OCI-LY7 (cell line): ENCODE results near the gene MET. TPM values are rescaled to one million over a fixed set of nuclear protein-coding genes. Genes with fewer than 3 reads are reported as not detected.
"Not testable (repeated sequence)": the region's sequence is repeated elsewhere in the genome, so short reads cannot be mapped to it uniquely, and the experiment has no call there.

Experiments
- BruUV-seq: library from RNA; stranded (reverse); fragments of 400-500 nt; replicated peaks from 2 replicates; lab custom pipeline; 2021; lab: Mats Ljungman, UMichigan
- CTCF ChIA-PET: fragments of 300-600 bp; sonication (Branson Sonifier 250); formaldehyde crosslinking; loops from one replicate; lab custom pipeline; 2022; ENCODE audit warnings: antibody characterized with exemption; ENCODE audit not compliant: unreplicated experiment; lab: Charles Lee
- POLR2A ChIA-PET: fragments of 300-600 bp; sonication (Branson Sonifier 250); formaldehyde crosslinking; loops from one replicate; lab custom pipeline; 2022; ENCODE audit warnings: antibody characterized with exemption; lab: Charles Lee
- DNase-seq: peaks from one replicate; pipeline ENCODE4 v3.0.0-alpha.2; 2015; ENCODE audit warnings: low spot score
- H2AFZ ChIP-seq: fragments of 200-600 bp; sonication (generic), shearing (Covaris generic); 2 replicates; pipeline ENCODE4 v1.6.1; 2014; ENCODE audit warnings: mild to moderate bottlenecking, antibody characterized with exemption, low read length, moderate library complexity
- H3K27ac ChIP-seq: fragments of 200-600 bp; sonication (generic); 2 replicates; pipeline ENCODE4 v1.5.1; 2014; ENCODE audit warnings: mixed run types, low read depth, mild to moderate bottlenecking, moderate library complexity, low read length, inconsistent platforms; ENCODE audit not compliant: poor library complexity, severe bottlenecking
- H3K36me3 ChIP-seq: fragments of 200-600 bp; sonication (generic); 2 replicates; pipeline ENCODE4 v1.6.1; 2014; ENCODE audit warnings: mild to moderate bottlenecking, antibody characterized with exemption, low read length, moderate library complexity, mixed read lengths; ENCODE audit not compliant: insufficient read depth
- H3K4me1 ChIP-seq: fragments of 200-600 bp; sonication (generic); 2 replicates; pipeline ENCODE4 v1.5.1; 2014; ENCODE audit warnings: mild to moderate bottlenecking, low read length; ENCODE audit not compliant: insufficient read depth, poor library complexity, severe bottlenecking
- H3K4me2 ChIP-seq: fragments of 200-600 bp; sonication (generic); 2 replicates; pipeline ENCODE4 v1.6.1; 2014; ENCODE audit warnings: mild to moderate bottlenecking, low read length
- H3K4me3 ChIP-seq: fragments of 200-600 bp; sonication (generic); 2 replicates; pipeline ENCODE4 v1.5.1; 2014; ENCODE audit warnings: mild to moderate bottlenecking, low read depth, low read length; ENCODE audit not compliant: poor library complexity, severe bottlenecking
- H3K79me2 ChIP-seq: fragments of 200-600 bp; sonication (generic); 2 replicates; pipeline ENCODE4 v1.6.1; 2016; ENCODE audit warnings: low read depth, mild to moderate bottlenecking, low read length, moderate library complexity, mixed read lengths; ENCODE audit not compliant: insufficient read depth
- H3K9me2 ChIP-seq: fragments of 200-600 bp; sonication (generic); 2 replicates; pipeline ENCODE4 v1.6.1; 2016; ENCODE audit warnings: mild to moderate bottlenecking, low read length, mixed read lengths; ENCODE audit not compliant: insufficient read depth
- H3K9me3 ChIP-seq: fragments of 200-600 bp; sonication (generic); 2 replicates; pipeline ENCODE4 v1.6.1; 2014; ENCODE audit warnings: mild to moderate bottlenecking, mixed run types, low read length, mixed read lengths
- H4K20me1 ChIP-seq: fragments of 200-600 bp; sonication (generic); 2 replicates; pipeline ENCODE4 v1.6.1; 2014; ENCODE audit warnings: mild to moderate bottlenecking, antibody characterized with exemption, low read length, moderate library complexity, mixed read lengths; ENCODE audit not compliant: insufficient read depth
- EZH2phosphoT487 ChIP-seq: fragments of 200-600 bp; sonication (generic); IDR thresholded peaks from 2 replicates; pipeline ENCODE4 v1.6.1; 2018; ENCODE audit warnings: low read depth, borderline replicate concordance, mild to moderate bottlenecking, mixed run types, antibody characterized with exemption, low read length, moderate library complexity, mixed read lengths
- intact Hi-C: fragments of 100-400 bp; cut with micrococcal nuclease; formaldehyde crosslinking; loops from one replicate; pipeline ENCODE4 v1.10.0; 2022; ENCODE audit not compliant: unreplicated experiment
- total RNA-seq, 2 experiments: library from RNA; depleted of rRNA in 1 of 2; stranded (reverse); fragments of >200 nt in 1 of 2; shearing (Covaris generic) in 1 of 2; gene quantifications; 2 replicates each; pipeline ENCODE4 v1.2.3, GENCODE V29; 2014 to 2022
- TF ChIP-seq, protein P1 (sequence below): fragments of 200-600 bp; sonication (generic); conservative IDR thresholded peaks from 2 replicates; pipeline ENCODE4 v1.5.1; 2014; ENCODE audit warnings: mild to moderate bottlenecking, antibody characterized with exemption, low read length, moderate library complexity, mixed read lengths

The MET gene
- total RNA-seq, 2 experiments from 2014 or later: not detected

DNA sequence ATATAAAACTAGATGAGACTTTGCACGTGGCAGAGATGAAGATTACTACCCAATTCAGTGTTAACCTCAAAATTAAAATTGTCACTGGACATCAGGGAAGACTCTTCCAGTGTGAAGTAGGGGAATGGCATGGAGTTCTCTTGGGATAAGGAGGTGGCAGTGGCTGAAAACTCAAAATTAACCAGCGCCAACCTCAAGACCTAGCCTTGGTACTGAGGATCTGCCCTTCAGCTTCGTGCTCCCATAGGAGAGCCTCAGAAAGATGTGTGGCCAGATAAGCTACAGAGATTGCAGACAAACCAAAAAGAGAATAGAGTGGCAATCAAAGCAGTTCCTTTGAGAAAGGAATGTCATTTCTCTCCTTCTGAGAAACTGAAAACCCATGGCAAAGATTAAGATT, 143.0 kb downstream of the MET start:
- H3K27ac ChIP-seq: no peak overlapping the region
- no peak for TF ChIP-seq EZH2phosphoT487
- TF ChIP-seq, protein P1, sequence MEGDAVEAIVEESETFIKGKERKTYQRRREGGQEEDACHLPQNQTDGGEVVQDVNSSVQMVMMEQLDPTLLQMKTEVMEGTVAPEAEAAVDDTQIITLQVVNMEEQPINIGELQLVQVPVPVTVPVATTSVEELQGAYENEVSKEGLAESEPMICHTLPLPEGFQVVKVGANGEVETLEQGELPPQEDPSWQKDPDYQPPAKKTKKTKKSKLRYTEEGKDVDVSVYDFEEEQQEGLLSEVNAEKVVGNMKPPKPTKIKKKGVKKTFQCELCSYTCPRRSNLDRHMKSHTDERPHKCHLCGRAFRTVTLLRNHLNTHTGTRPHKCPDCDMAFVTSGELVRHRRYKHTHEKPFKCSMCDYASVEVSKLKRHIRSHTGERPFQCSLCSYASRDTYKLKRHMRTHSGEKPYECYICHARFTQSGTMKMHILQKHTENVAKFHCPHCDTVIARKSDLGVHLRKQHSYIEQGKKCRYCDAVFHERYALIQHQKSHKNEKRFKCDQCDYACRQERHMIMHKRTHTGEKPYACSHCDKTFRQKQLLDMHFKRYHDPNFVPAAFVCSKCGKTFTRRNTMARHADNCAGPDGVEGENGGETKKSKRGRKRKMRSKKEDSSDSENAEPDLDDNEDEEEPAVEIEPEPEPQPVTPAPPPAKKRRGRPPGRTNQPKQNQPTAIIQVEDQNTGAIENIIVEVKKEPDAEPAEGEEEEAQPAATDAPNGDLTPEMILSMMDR: no peak
- no peaks in the 10 kb centered on the region for H3K36me3 ChIP-seq
- intact Hi-C loops: no loop called here
- BruUV-seq: no TSS peak
- no peak overlapping the region for H3K4me2 ChIP-seq
- H3K79me2 ChIP-seq: no peaks in the 10 kb centered on the region
- DNase-seq: no peak
- no peaks in the 10 kb centered on the region for H3K4me1 ChIP-seq
- no peaks in the 10 kb centered on the region for H3K9me2 ChIP-seq
- ChIA-PET CTCF (no interaction called here), POLR2A (interaction anchor here (1.2 kb wide), 1 partner anchor 83 kb away, joined by 3 read pairs; no protein-coding TSS in a partner anchor)
- no peak overlapping the region for H3K4me3 ChIP-seq
- no peak overlapping the region for H2AFZ ChIP-seq
- no peaks in the 10 kb centered on the region for H4K20me1 ChIP-seq
- no peaks in the 10 kb centered on the region for H3K9me3 ChIP-seq

DNA sequence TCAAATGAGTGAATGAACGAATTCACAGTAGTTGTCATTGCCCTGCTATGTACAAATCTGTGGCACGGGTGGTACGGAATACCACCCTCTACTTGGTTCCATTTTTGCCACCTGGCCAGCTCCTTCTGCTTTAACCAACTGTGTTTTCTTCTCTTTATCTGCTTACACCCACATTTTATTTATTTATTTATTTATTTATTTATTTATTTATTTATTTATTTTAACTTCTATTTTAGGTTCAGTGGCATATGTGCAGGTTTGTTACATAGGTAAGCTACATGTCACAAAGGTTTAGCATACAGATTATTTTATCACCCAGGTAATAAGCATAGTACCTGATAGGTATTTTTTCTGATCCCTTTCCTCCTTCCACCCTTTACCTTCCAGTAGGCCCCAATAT, 148.2 kb downstream of the MET start:
- CTCF ChIA-PET: no interaction called here

DNA sequence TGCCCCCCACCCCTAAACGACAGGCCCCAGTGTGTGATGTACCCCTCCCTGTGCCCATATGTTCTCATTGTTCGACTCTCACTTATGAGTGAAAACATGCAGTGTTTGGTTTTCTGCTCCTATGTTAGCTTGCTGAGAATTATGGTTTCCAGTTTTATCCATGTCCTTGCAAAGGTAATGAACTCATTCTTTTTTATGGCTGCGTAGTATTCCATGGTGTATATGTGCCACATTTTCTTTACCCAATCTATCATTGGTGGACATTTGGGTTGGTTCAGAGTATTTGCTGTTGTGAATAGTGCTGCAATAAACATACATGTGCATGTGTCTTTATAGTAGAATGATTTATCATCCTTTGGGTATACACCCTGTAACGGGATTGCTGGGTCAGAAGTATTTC, 149.7 kb downstream of the MET start:
- H2AFZ ChIP-seq, CTCF ChIA-PET, H3K9me2 ChIP-seq, POLR2A ChIA-PET, BruUV-seq, intact Hi-C loops, H3K9me3 ChIP-seq, H3K4me2 ChIP-seq, H3K4me3 ChIP-seq, H4K20me1 ChIP-seq, H3K27ac ChIP-seq, H3K36me3 ChIP-seq, H3K4me1 ChIP-seq, DNase-seq, H3K79me2 ChIP-seq: not testable (repeated sequence)

More for the DNA sequence above, 148.2 kb downstream of the MET start:
- no peak overlapping the region for H2AFZ ChIP-seq
- intact Hi-C loops: no loop called here
- no TSS peak for BruUV-seq
- H3K27ac ChIP-seq: no peak overlapping the region
- POLR2A ChIA-PET: interaction anchor here (0.7 kb wide), 1 partner anchor 13 kb away, joined by 3 read pairs; no protein-coding TSS in a partner anchor
- no peaks in the 10 kb centered on the region for H3K4me1 ChIP-seq
- H3K36me3 ChIP-seq: no peaks in the 10 kb centered on the region
- H3K4me3 ChIP-seq: no peak overlapping the region
- H3K4me2 ChIP-seq: no peak overlapping the region
- H3K79me2 ChIP-seq: no peaks in the 10 kb centered on the region
- no peaks in the 10 kb centered on the region for H4K20me1 ChIP-seq
- no peaks in the 10 kb centered on the region for H3K9me3 ChIP-seq
- no peak for DNase-seq
- no peak for TF ChIP-seq EZH2phosphoT487
- TF ChIP-seq, protein P1: no peak
- H3K9me2 ChIP-seq: no peaks in the 10 kb centered on the region
